Neuronal stem cell (in vitro differentiated cells): ENCODE data around the gene TSPEAR.

Source experiments
- DNase-seq: peaks from one replicate; pipeline ENCODE4 v3.0.0-alpha.2; 2013; ENCODE audit warnings: low spot score
- H2AFZ ChIP-seq: one replicate; pipeline ENCODE4 v1.6.1; 2013; ENCODE audit warnings: mild to moderate bottlenecking, low read length, inconsistent platforms
- H2AK5ac ChIP-seq: 2 replicates; pipeline ENCODE4 v1.6.1; 2013; ENCODE audit warnings: low read depth, mild to moderate bottlenecking, inconsistent platforms, low read length, moderate library complexity, mixed read lengths
- H2BK120ac ChIP-seq: 2 replicates; pipeline ENCODE4 v1.6.1; 2013; ENCODE audit warnings: low read depth, mild to moderate bottlenecking, inconsistent platforms, low read length, moderate library complexity, mixed read lengths
- H2BK12ac ChIP-seq: one replicate; pipeline ENCODE4 v1.6.1; 2013; ENCODE audit warnings: low read length, inconsistent platforms
- H2BK15ac ChIP-seq: 2 replicates; pipeline ENCODE4 v1.6.1; 2013; ENCODE audit warnings: mild to moderate bottlenecking, low read length, inconsistent platforms, mixed read lengths
- H2BK5ac ChIP-seq: one replicate; pipeline ENCODE4 v1.6.1; 2013; ENCODE audit warnings: inconsistent platforms, mild to moderate bottlenecking, low read length, moderate library complexity
- H3K14ac ChIP-seq: one replicate; pipeline ENCODE4 v1.6.1; 2013; ENCODE audit warnings: low read length, inconsistent platforms
- H3K18ac ChIP-seq: 2 replicates; pipeline ENCODE4 v1.6.1; 2013; ENCODE audit warnings: low read length, inconsistent platforms
- H3K23ac ChIP-seq: 2 replicates; pipeline ENCODE4 v1.6.1; 2013; ENCODE audit warnings: low read depth, mild to moderate bottlenecking, mixed read lengths, low read length, inconsistent platforms; ENCODE audit not compliant: poor library complexity
- H3K27ac ChIP-seq: replicated peaks from 3 replicates; pipeline ENCODE4 v1.5.1; 2013; ENCODE audit warnings: low read length, inconsistent platforms
- H3K27me3 ChIP-seq, 3 experiments: 2 replicates each; pipeline ENCODE4 v1.6.1; 2013; ENCODE audit warnings: low read length in 3 of 3, mild to moderate bottlenecking in 2 of 3, inconsistent platforms in 1 of 3, low read depth in 1 of 3, mixed read lengths in 1 of 3, moderate library complexity in 1 of 3; ENCODE audit not compliant: control insufficient read depth in 3 of 3, insufficient read depth in 3 of 3
- H3K36me3 ChIP-seq, 2 donors: replicated peaks in 1 of 2; 2 replicates each; pipeline ENCODE4 v1.6.1; 2013; ENCODE audit warnings: low read length in 2 of 2; ENCODE audit not compliant: control insufficient read depth in 2 of 2, insufficient read depth in 2 of 2
- H3K4ac ChIP-seq: 2 replicates; pipeline ENCODE4 v1.6.1; 2013; ENCODE audit warnings: inconsistent platforms, mild to moderate bottlenecking, low read length, moderate library complexity
- H3K4me1 ChIP-seq, 2 donors: 1 replicate in 1 of 2; 2 replicates in 1 of 2; pipeline ENCODE4 v1.6.1; 2013; ENCODE audit warnings: low read length in 2 of 2, low read depth in 1 of 2; ENCODE audit not compliant: control insufficient read depth in 2 of 2, insufficient read depth in 1 of 2
- H3K4me2 ChIP-seq: one replicate; pipeline ENCODE4 v1.6.1; 2013; ENCODE audit warnings: mild to moderate bottlenecking, low read length, inconsistent platforms; ENCODE audit not compliant: insufficient read depth, poor library complexity, severe bottlenecking
- H3K4me3 ChIP-seq, 2 donors: 2 replicates each; pipeline ENCODE4 v1.5.1; 2013; ENCODE audit warnings: low read length in 2 of 2, mild to moderate bottlenecking in 2 of 2, inconsistent platforms in 1 of 2, moderate library complexity in 1 of 2
- H3K79me1 ChIP-seq: one replicate; pipeline ENCODE4 v1.6.1; 2013; ENCODE audit warnings: low read depth, mild to moderate bottlenecking, inconsistent platforms, low read length, moderate library complexity
- H3K9ac ChIP-seq: one replicate; pipeline ENCODE4 v1.6.1; 2013; ENCODE audit warnings: mild to moderate bottlenecking, low read depth, low read length, inconsistent platforms; ENCODE audit not compliant: poor library complexity
- H3K9me3 ChIP-seq, 2 donors: replicated peaks in 1 of 2; 2 replicates each; pipeline versions ENCODE3 to v1.6.1; 2013; ENCODE audit warnings: low read length in 2 of 2, mild to moderate bottlenecking in 2 of 2, inconsistent platforms in 1 of 2, low read depth in 1 of 2, mixed read lengths in 1 of 2, moderate library complexity in 1 of 2; ENCODE audit not compliant: control insufficient read depth in 2 of 2, insufficient read depth in 1 of 2
- H4K8ac ChIP-seq: one replicate; pipeline ENCODE4 v1.6.1; 2013; ENCODE audit warnings: low read depth, mild to moderate bottlenecking, inconsistent platforms, low read length, moderate library complexity
- H4K91ac ChIP-seq: one replicate; pipeline ENCODE4 v1.6.1; 2013; ENCODE audit warnings: low read length, low read depth, mild to moderate bottlenecking, inconsistent platforms; ENCODE audit not compliant: poor library complexity
- WGBS, 2 donors: extraction: QIAGEN DNeasy Blood & Tissue Kit; methylation state at CpG; one replicate each; pipeline ENCODE4 v1.1.7; 2013; ENCODE audit warnings: missing lambda C conversion rate in 2 of 2, mixed read lengths in 1 of 2; ENCODE audit not compliant: insufficient read length in 2 of 2, insufficient replicate concordance in 1 of 2; ENCODE audit errors: extremely low coverage in 2 of 2; 5-methylcytosine and 5-hydroxymethylcytosine counted together

Gene TSPEAR

GRCh38 chr21:44583800-44584147 lies 127.6 kb downstream of the TSPEAR start:
- H4K8ac ChIP-seq: no peak overlapping the region
- H4K91ac ChIP-seq: no peak overlapping the region
- no peak overlapping the region for H3K4me2 ChIP-seq
- H3K27ac ChIP-seq: no peak overlapping the region
- no peak overlapping the region for H2BK12ac ChIP-seq
- H3K79me1 ChIP-seq: no peaks in the 10 kb centered on the region
- no peak overlapping the region for H2BK5ac ChIP-seq
- no peak overlapping the region for H3K9ac ChIP-seq
- no peaks in the 10 kb centered on the region for H3K36me3 ChIP-seq
- no CpG with 5 or more reads among the region's 6 CpGs for WGBS, 2 donors
- no peak overlapping the region for H3K18ac ChIP-seq
- H2BK15ac ChIP-seq: no peak overlapping the region
- no peak overlapping the region for H3K4ac ChIP-seq
- no peak overlapping the region for H3K23ac ChIP-seq
- H2BK120ac ChIP-seq: no peak overlapping the region
- peaks cover 0 to 6% (median 0%) of the 10 kb centered on the region in 3 experiments for H3K27me3 ChIP-seq
- H3K4me3 ChIP-seq: no peak overlapping the region
- H3K9me3 ChIP-seq: peaks cover 2 to 6% of the 10 kb centered on the region in 2 donors
- no peak overlapping the region for H3K14ac ChIP-seq
- no peaks in the 10 kb centered on the region for H3K4me1 ChIP-seq
- H2AFZ ChIP-seq: no peak overlapping the region
- DNase-seq: no peak
- H2AK5ac ChIP-seq: no peak overlapping the region

DNA sequence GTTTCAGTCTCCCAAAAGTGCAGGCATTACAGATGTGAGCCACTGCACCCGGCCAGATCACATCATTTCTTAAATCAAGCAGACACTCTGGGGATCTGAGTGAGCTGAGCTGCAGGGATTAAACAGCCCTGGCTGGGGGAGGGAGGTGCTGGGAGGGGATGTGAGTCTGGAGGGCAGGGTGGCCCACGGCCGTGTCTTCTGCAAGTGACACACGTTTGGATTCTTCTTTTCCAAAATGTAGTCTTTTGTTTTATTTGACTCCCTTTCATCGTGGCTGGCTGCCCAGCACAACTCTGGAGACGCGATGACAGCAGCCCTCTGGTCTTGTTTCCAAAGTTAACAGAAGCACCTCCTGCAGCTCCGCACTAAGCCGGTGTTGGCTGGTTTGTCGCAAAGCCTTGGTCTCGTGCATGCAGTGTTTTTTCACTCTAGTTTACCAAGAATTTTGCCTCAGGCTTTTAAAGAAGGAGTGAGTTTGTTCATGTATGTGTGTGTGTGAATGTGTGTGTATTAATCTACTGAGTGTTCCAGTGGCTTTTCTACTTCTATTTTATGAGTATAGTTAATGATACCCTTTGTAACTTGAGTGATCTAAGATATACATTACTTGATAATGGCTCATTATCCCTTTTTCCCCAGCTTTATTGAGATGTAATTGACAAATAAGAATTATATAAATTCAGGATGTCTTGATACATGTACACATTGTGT lies 128.1 kb downstream of the TSPEAR start:
- Histone ChIP-seq H2BK12ac (no peak overlapping the region), H3K27me3 (peaks cover 0 to 6% (median 0%) of the 10 kb centered on the region in 3 experiments), H2BK5ac (no peak overlapping the region), H3K9me3 (peaks cover 3 to 6% of the 10 kb centered on the region in 2 donors), H3K4me3 (no peak overlapping the region), H3K18ac (peak overlapping the region; percentile 40), H4K91ac (no peak overlapping the region), H3K4ac (no peak overlapping the region), H3K27ac (no peak overlapping the region), H3K9ac (no peak overlapping the region), H2BK120ac (no peak overlapping the region), H3K14ac (no peak overlapping the region), H2BK15ac (no peak overlapping the region), H3K23ac (no peak overlapping the region), H2AK5ac (no peak overlapping the region), H3K4me1 (no peaks in the 10 kb centered on the region), H2AFZ (peak overlapping the region; percentile 75), H3K4me2 (peak overlapping the region; percentile 29), H4K8ac (no peak overlapping the region), H3K79me1 (no peaks in the 10 kb centered on the region), H3K36me3 (no peaks in the 10 kb centered on the region)
- DNase-seq: peak; percentile 26
- WGBS, 2 donors: no CpG with 5 or more reads among the region's 11 CpGs

DNA sequence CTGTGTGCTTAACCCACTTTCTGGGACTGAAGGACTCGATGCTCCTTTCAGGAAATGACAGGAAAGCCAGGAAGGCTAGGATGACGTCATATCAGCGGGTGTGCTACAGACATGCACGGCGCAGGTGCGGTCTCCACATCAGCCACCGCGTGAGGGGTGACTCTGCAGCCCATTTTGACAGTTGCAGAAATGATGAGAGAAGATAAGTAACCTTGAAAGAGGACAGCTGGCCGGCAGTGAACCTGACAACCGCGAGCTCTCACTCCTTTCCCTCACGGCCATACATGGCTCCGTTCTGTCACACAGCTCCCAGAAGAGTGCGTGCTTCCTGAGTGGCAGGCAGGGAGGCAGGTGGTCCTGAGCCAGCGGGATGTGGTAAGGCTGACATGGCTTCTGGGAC lies 129.3 kb downstream of the TSPEAR start:
- no CpG with 5 or more reads among the region's 15 CpGs for WGBS, 2 donors
- Histone ChIP-seq H3K27ac (no peak overlapping the region), H3K27me3 (peaks cover 0 to 6% (median 0%) of the 10 kb centered on the region in 3 experiments)

GRCh38 chr21:44581158-44581557 lies 130.2 kb downstream of the TSPEAR start:
- Histone ChIP-seq H3K23ac (no peak overlapping the region), H3K9ac (no peak overlapping the region), H3K4me1 (no peaks in the 10 kb centered on the region), H2AK5ac (no peak overlapping the region), H3K4ac (no peak overlapping the region), H3K14ac (no peak overlapping the region), H3K27ac (no peak overlapping the region), H2AFZ (no peak overlapping the region), H3K4me3 (no peak overlapping the region), H3K18ac (no peak overlapping the region), H4K91ac (no peak overlapping the region), H3K9me3 (peaks cover 9 to 10% of the 10 kb centered on the region in 2 donors), H2BK5ac (no peak overlapping the region), H3K27me3 (peaks cover 0 to 6% (median 0%) of the 10 kb centered on the region in 3 experiments), H2BK15ac (no peak overlapping the region), H3K79me1 (no peaks in the 10 kb centered on the region), H3K36me3 (no peaks in the 10 kb centered on the region), H2BK120ac (no peak overlapping the region), H4K8ac (no peak overlapping the region), H3K4me2 (no peak overlapping the region), H2BK12ac (no peak overlapping the region)
- no CpG with 5 or more reads among the region's 3 CpGs for WGBS, 2 donors
- DNase-seq: no peak

More for the DNA sequence above, 129.3 kb downstream of the TSPEAR start:
- H2BK15ac ChIP-seq: peak overlapping the region; percentile 8
- H3K23ac ChIP-seq: no peak overlapping the region
- peaks cover 6 to 7% of the 10 kb centered on the region in 2 donors for H3K9me3 ChIP-seq
- no peak overlapping the region for H3K4ac ChIP-seq
- no peak overlapping the region for H2AFZ ChIP-seq
- H3K4me2 ChIP-seq: no peak overlapping the region
- no peak overlapping the region for H3K14ac ChIP-seq
- no peak overlapping the region for H3K4me3 ChIP-seq
- no peak overlapping the region for H2BK120ac ChIP-seq
- no peak overlapping the region for H4K8ac ChIP-seq
- H3K4me1 ChIP-seq: no peaks in the 10 kb centered on the region
- H3K79me1 ChIP-seq: no peaks in the 10 kb centered on the region
- H2BK12ac ChIP-seq: no peak overlapping the region
- H3K9ac ChIP-seq: no peak overlapping the region
- H3K18ac ChIP-seq: peak overlapping the region; percentile 4
- no peak overlapping the region for H4K91ac ChIP-seq
- H2AK5ac ChIP-seq: no peak overlapping the region
- H3K36me3 ChIP-seq: no peaks in the 10 kb centered on the region
- DNase-seq: no peak
- H2BK5ac ChIP-seq: no peak overlapping the region
